Activated naive CD4-positive, alpha-beta T cell treated with Interleukin-2 at 50 U/mL for 16 hours (primary cell): ENCODE data around the gene ANKIB1.

Experiments used
- DNase-seq: peaks from one replicate; pipeline ENCODE4 v3.0.0-alpha.2; 2020

Gene ANKIB1

GRCh38 chr7:92266415-92267241 lies 20.9 kb downstream of the ANKIB1 start:
- DNase-seq: no peak

GRCh38 chr7:92268921-92269320 lies 23.1 kb downstream of the ANKIB1 start:
- DNase-seq: no peak

- no peak for DNase-seq
Observed at GRCh38 chr7:92275327-92275726, 29.6 kb downstream of the ANKIB1 start.

- DNase-seq: no peak
Observed at GRCh38 chr7:92276460-92276864, 30.7 kb downstream of the ANKIB1 start.

GRCh38 chr7:92279396-92280031 lies 33.7 kb downstream of the ANKIB1 start:
- no peak for DNase-seq

GRCh38 chr7:92281031-92281430 lies 35.3 kb downstream of the ANKIB1 start:
- no peak for DNase-seq

GRCh38 chr7:92282221-92282814 lies 36.5 kb downstream of the ANKIB1 start:
- DNase-seq: no peak

- DNase-seq: no peak
Observed at GRCh38 chr7:92282930-92283329, 37.2 kb downstream of the ANKIB1 start.

- no peak for DNase-seq
Observed at GRCh38 chr7:92289321-92289720, 43.5 kb downstream of the ANKIB1 start.

GRCh38 chr7:92292981-92293380 lies 47.2 kb downstream of the ANKIB1 start:
- DNase-seq: no peak

- DNase-seq: no peak
Observed at GRCh38 chr7:92293896-92294590, 48.3 kb downstream of the ANKIB1 start.

- DNase-seq: no peak
Observed at GRCh38 chr7:92295391-92295790, 49.6 kb downstream of the ANKIB1 start.

- DNase-seq: no peak
Observed at GRCh38 chr7:92296235-92296634, 50.5 kb downstream of the ANKIB1 start.

- DNase-seq: no peak
Observed at GRCh38 chr7:92296880-92297445, 51.2 kb downstream of the ANKIB1 start.

- DNase-seq: no peak
Observed at GRCh38 chr7:92297736-92298135, 52.0 kb downstream of the ANKIB1 start.

- DNase-seq: no peak
Observed at GRCh38 chr7:92303761-92304160, 58.0 kb downstream of the ANKIB1 start.

- DNase-seq: no peak
Observed at GRCh38 chr7:92304406-92304893, 58.7 kb downstream of the ANKIB1 start.

GRCh38 chr7:92306153-92306552 lies 60.4 kb downstream of the ANKIB1 start:
- DNase-seq: no peak

- no peak for DNase-seq
Observed at GRCh38 chr7:92313055-92313454, 67.3 kb downstream of the ANKIB1 start.

GRCh38 chr7:92319243-92319642 lies 73.5 kb downstream of the ANKIB1 start:
- no peak for DNase-seq

- DNase-seq: no peak
Observed at GRCh38 chr7:92325173-92325572, 79.4 kb downstream of the ANKIB1 start.

GRCh38 chr7:92325858-92326257 lies 80.1 kb downstream of the ANKIB1 start:
- no peak for DNase-seq
